IPS-15b (cell line): ENCODE data around the gene KIF3B.
"Not testable (repeated sequence)": the region's sequence is repeated elsewhere in the genome, so short reads cannot be mapped to it uniquely, and the experiment has no call there.

Experiments used
- H3K27me3 ChIP-seq: one replicate; pipeline ENCODE4 v1.6.1; 2013; ENCODE audit warnings: low read length; ENCODE audit not compliant: control insufficient read depth, insufficient read depth
- H3K36me3 ChIP-seq: one replicate; pipeline ENCODE4 v1.6.1; 2013; ENCODE audit warnings: low read length; ENCODE audit not compliant: control insufficient read depth, insufficient read depth
- H3K4me1 ChIP-seq: one replicate; pipeline ENCODE4 v1.6.1; 2013; ENCODE audit warnings: mild to moderate bottlenecking, low read length; ENCODE audit not compliant: control insufficient read depth, insufficient read depth
- H3K4me3 ChIP-seq: one replicate; pipeline ENCODE4 v1.5.1; 2013; ENCODE audit warnings: low read depth, low read length
- H3K9ac ChIP-seq: one replicate; pipeline ENCODE4 v1.6.1; 2013; ENCODE audit warnings: low read depth, mild to moderate bottlenecking, low read length
- H3K9me3 ChIP-seq: one replicate; pipeline ENCODE4 v1.6.1; 2013; ENCODE audit warnings: mild to moderate bottlenecking, low read length; ENCODE audit not compliant: control insufficient read depth, insufficient read depth

Gene KIF3B

GRCh38 chr20:32364554-32365208 lies 87.2 kb downstream of the KIF3B start:
- no peaks in the 10 kb centered on the region for H3K36me3 ChIP-seq
- peaks cover 2% of the 10 kb centered on the region for H3K4me1 ChIP-seq

GRCh38 chr20:32365564-32365963 lies 88.1 kb downstream of the KIF3B start:
- H3K4me3 ChIP-seq = no peak overlapping the region
- no peaks in the 10 kb centered on the region for H3K9me3 ChIP-seq
- no peaks in the 10 kb centered on the region for H3K36me3 ChIP-seq
- no peak overlapping the region for H3K9ac ChIP-seq
- peaks cover 2% of the 10 kb centered on the region for H3K4me1 ChIP-seq
- peaks cover 66% of the 10 kb centered on the region for H3K27me3 ChIP-seq

More at GRCh38 chr20:32364554-32365208, 87.2 kb downstream of the KIF3B start:
- H3K9me3 ChIP-seq = no peaks in the 10 kb centered on the region
- no peak overlapping the region for H3K4me3 ChIP-seq
- no peak overlapping the region for H3K9ac ChIP-seq
- peaks cover 75% of the 10 kb centered on the region for H3K27me3 ChIP-seq

DNA sequence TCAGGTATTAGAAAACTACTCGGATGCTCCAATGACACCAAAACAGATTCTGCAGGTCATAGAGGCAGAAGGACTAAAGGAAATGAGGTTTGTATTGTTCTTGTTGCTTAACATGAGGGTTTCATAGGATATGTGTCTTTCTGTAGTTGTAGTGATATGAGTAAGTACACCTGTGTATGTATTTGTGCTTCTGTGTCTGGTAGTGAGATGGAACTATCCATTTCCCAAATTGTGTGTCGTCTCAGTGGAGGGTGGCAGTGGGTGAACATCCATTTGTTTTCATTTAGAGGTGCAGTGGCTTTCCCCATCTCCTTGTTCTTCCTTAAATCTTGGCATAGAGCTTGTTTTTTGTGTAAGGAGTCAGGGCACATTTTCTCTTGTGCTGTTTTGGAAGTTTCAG lies 88.9 kb downstream of the KIF3B start:
- H3K36me3 ChIP-seq = no peaks in the 10 kb centered on the region
- no peak overlapping the region for H3K9ac ChIP-seq
- H3K4me1 ChIP-seq = peaks cover 2% of the 10 kb centered on the region
- H3K27me3 ChIP-seq = peaks cover 58% of the 10 kb centered on the region
- H3K9me3 ChIP-seq = no peaks in the 10 kb centered on the region
- H3K4me3 ChIP-seq = no peak overlapping the region

GRCh38 chr20:32368323-32368722 lies 90.9 kb downstream of the KIF3B start:
- peaks cover 2% of the 10 kb centered on the region for H3K4me1 ChIP-seq

DNA sequence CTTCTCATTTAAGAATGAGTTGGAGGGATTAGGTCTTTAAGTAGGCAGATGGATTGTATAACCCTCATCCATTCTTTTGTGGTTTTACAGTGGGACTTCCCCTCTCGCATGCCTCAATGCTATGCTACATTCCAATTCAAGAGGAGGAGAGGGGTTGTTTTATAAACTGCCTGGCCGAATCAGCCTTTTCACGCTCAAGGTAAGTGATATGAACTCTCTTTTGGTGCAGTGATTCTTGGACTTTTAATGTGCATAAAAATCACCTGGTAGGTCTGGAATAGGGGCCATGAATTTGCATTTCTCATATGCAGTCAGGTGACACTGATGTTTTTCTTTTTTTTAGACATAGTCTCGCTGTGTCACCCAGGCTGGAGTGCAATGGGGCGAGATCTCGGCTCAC lies 91.5 kb downstream of the KIF3B start:
- no peak overlapping the region for H3K9ac ChIP-seq
- peaks cover 35% of the 10 kb centered on the region for H3K27me3 ChIP-seq
- H3K9me3 ChIP-seq = no peaks in the 10 kb centered on the region
- H3K4me1 ChIP-seq = peaks cover 2% of the 10 kb centered on the region
- H3K4me3 ChIP-seq = no peak overlapping the region
- no peaks in the 10 kb centered on the region for H3K36me3 ChIP-seq

More at GRCh38 chr20:32368323-32368722, 90.9 kb downstream of the KIF3B start:
- H3K9me3 ChIP-seq = no peaks in the 10 kb centered on the region
- H3K27me3 ChIP-seq = peaks cover 41% of the 10 kb centered on the region
- no peak overlapping the region for H3K4me3 ChIP-seq
- no peak overlapping the region for H3K9ac ChIP-seq
- no peaks in the 10 kb centered on the region for H3K36me3 ChIP-seq

- H3K4me1 ChIP-seq = peaks cover 2% of the 10 kb centered on the region
- no peak overlapping the region for H3K4me3 ChIP-seq
- H3K27me3 ChIP-seq = peaks cover 18% of the 10 kb centered on the region
- no peaks in the 10 kb centered on the region for H3K36me3 ChIP-seq
- H3K9me3 ChIP-seq = no peaks in the 10 kb centered on the region
- no peak overlapping the region for H3K9ac ChIP-seq
These were observed 93.4 kb downstream of the KIF3B start for GRCh38 chr20:32370897-32371296.

GRCh38 chr20:32378461-32378860 lies 101.0 kb downstream of the KIF3B start:
- H3K4me3 ChIP-seq = no peak overlapping the region
- no peaks in the 10 kb centered on the region for H3K27me3 ChIP-seq
- no peaks in the 10 kb centered on the region for H3K9me3 ChIP-seq
- no peaks in the 10 kb centered on the region for H3K36me3 ChIP-seq
- no peaks in the 10 kb centered on the region for H3K4me1 ChIP-seq
- H3K9ac ChIP-seq = no peak overlapping the region

- not testable (repeated sequence) for H3K27me3 ChIP-seq, H3K36me3 ChIP-seq, H3K9me3 ChIP-seq, H3K4me1 ChIP-seq, H3K9ac ChIP-seq, H3K4me3 ChIP-seq
These were observed 102.6 kb downstream of the KIF3B start for GRCh38 chr20:32380037-32380436.

- Histone ChIP-seq H3K4me3 (no peak overlapping the region), H3K9me3 (no peaks in the 10 kb centered on the region), H3K9ac (no peak overlapping the region), H3K4me1 (no peaks in the 10 kb centered on the region), H3K36me3 (no peaks in the 10 kb centered on the region), H3K27me3 (no peaks in the 10 kb centered on the region)
These were observed 103.3 kb downstream of the KIF3B start for GRCh38 chr20:32380745-32381144.

GRCh38 chr20:32382102-32382950 lies 104.9 kb downstream of the KIF3B start:
- Histone ChIP-seq H3K9me3 (no peaks in the 10 kb centered on the region), H3K27me3 (no peaks in the 10 kb centered on the region), H3K36me3 (no peaks in the 10 kb centered on the region), H3K4me3 (no peak overlapping the region), H3K9ac (no peak overlapping the region), H3K4me1 (no peaks in the 10 kb centered on the region)

DNA sequence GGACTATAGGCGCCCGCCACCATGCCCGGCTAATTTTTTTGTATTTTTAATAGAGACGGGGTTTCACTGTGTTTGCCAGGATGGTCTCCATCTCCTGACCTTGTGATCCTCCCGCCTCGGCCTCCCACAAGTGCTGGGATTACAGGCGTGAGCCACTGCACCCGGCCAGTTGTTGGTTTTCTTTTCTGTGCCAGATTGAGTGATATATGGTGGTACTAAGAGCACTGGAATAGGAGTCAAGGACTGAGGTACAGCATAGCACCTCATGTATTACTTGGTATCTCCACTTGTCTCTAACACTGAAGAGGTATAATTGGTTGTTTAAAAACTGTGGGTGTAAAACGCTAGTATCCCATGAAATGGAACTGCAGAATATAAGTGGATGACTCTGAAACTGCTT lies 106.0 kb downstream of the KIF3B start:
- not testable (repeated sequence) for H3K4me1 ChIP-seq, H3K9me3 ChIP-seq, H3K36me3 ChIP-seq, H3K4me3 ChIP-seq, H3K9ac ChIP-seq, H3K27me3 ChIP-seq
